IPS-18c (cell line): Measurements from ENCODE around the gene MAP4K3.

ENCODE experiments used
- H3K4me3 ChIP-seq: 2 replicates; pipeline ENCODE4 v1.7.0; 2013; ENCODE audit warnings: low read depth, mild to moderate bottlenecking, low read length, moderate library complexity; ENCODE audit not compliant: insufficient read depth
- H3K9me3 ChIP-seq: one replicate; pipeline ENCODE4 v1.6.1; 2013; ENCODE audit warnings: mild to moderate bottlenecking, low read length, moderate library complexity; ENCODE audit not compliant: control insufficient read depth, insufficient read depth

The MAP4K3 gene

DNA sequence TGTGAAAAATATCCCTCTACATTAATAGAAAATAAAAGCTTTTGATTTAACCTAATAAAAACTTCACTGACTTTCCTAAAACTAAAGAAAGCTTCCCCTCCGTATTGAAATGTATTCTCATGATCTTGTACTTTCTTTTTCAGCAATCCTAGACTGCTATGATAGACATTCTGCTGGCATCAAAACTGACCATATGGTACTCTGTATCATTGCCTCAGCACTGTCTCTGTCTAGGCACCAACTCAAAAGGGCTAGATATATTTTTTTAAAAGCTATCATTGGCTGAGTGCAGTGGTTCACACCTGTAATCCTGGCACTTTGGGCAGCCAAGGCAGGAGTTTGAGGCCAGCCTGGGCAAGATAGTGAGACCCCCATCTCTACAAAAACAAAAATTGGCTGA, 226.2 kb downstream of the MAP4K3 start:
- no peak overlapping the region for H3K4me3 ChIP-seq

DNA sequence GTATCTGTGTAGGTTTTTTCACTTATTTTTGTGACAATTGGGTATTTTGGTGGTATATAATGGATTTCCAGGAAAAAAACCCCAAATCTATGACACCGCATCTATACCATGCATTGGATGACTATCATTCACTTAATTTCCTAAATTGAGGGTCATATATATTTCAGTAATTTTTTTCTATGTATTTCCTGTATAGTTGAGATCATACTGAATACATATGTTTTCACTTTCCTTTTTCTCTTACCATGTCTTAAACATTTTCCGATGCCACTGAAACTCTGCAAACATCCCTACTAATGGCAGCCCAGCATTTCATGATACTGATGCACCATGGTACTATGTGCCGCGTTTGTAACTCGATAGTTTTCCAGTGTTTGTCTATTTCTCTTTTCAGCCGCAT, 233.7 kb downstream of the MAP4K3 start:
- no peak overlapping the region for H3K4me3 ChIP-seq
- H3K9me3 ChIP-seq: no peaks in the 10 kb centered on the region

More for the DNA sequence above, 226.2 kb downstream of the MAP4K3 start:
- no peaks in the 10 kb centered on the region for H3K9me3 ChIP-seq

DNA sequence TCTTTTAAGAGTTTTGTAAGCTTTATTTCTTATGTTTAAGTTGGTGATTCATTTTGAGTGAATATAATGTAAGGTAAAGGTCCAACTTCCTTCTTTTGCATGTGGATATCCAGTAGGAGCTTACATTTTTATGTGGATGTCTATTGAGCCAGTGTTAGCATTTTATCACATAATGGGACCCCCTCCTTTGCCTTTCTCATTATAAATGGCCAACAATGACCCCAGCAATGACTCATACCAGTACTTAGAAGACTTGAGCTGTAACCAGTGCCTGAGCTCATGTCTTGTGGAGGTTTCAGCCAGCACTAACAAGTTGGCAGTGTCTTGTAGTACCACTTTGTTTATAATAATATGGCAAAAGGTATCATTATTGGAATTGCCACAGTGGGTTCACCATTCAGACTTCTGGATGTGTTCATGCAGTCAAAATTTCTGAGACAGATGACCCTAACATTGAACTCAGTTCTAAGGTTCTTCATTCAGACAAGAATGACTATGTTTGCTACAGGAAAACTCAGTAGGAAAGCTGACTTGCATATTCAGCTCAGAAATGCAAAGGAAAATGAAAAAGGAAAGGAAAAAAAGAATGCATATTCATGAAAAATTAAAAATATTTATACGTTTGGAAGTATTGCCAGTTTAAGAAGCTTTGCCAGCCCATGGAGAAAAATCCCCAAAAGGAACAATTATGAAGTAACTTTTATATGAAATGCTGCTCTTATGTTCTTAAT, 234.3 kb downstream of the MAP4K3 start:
- H3K9me3 ChIP-seq: no peaks in the 10 kb centered on the region
- H3K4me3 ChIP-seq: no peak overlapping the region
